Thyroid gland (tissue), 4 donors: ENCODE measurements around the gene FAM118B.

Experiments
- POLR2A ChIP-seq, 2 donors: fragments of 450-650 bp; IDR thresholded peaks; one replicate each; pipeline ENCODE4 v1.6.1; 2017; ENCODE audit warnings: antibody characterized with exemption in 2 of 2, mild to moderate bottlenecking in 2 of 2, moderate library complexity in 1 of 2
- TF ChIP-seq, protein P1 (sequence below), 6 experiments: fragments of 200-600 bp in 3 of 6; fragments of 450-650 bp in 3 of 6; sonication (generic) in 3 of 6; IDR thresholded peaks; one replicate each; pipeline ENCODE4 v1.5.1; 2016 to 2019; ENCODE audit warnings: antibody characterized with exemption in 6 of 6, mild to moderate bottlenecking in 2 of 6, inconsistent platforms in 1 of 6, moderate library complexity in 1 of 6

GRCh38 chr11:126310200-126310991, 98.8 kb downstream of the FAM118B start:
- TF ChIP-seq, protein P1, sequence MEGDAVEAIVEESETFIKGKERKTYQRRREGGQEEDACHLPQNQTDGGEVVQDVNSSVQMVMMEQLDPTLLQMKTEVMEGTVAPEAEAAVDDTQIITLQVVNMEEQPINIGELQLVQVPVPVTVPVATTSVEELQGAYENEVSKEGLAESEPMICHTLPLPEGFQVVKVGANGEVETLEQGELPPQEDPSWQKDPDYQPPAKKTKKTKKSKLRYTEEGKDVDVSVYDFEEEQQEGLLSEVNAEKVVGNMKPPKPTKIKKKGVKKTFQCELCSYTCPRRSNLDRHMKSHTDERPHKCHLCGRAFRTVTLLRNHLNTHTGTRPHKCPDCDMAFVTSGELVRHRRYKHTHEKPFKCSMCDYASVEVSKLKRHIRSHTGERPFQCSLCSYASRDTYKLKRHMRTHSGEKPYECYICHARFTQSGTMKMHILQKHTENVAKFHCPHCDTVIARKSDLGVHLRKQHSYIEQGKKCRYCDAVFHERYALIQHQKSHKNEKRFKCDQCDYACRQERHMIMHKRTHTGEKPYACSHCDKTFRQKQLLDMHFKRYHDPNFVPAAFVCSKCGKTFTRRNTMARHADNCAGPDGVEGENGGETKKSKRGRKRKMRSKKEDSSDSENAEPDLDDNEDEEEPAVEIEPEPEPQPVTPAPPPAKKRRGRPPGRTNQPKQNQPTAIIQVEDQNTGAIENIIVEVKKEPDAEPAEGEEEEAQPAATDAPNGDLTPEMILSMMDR (IDR thresholded peaks at IDR 0.05), result peak; percentile 70 to 84 (median 80)
- TF ChIP-seq POLR2A (IDR thresholded peaks at IDR 0.05), result no peak
